ENCODE results near the gene ABL1. TPM values are rescaled to one million over a fixed set of nuclear protein-coding genes. Genes with fewer than 3 reads are reported as not detected.

Gene ABL1
- total RNA-seq, 1 experiment from 2014 or later, result 70.9 TPM

DNA sequence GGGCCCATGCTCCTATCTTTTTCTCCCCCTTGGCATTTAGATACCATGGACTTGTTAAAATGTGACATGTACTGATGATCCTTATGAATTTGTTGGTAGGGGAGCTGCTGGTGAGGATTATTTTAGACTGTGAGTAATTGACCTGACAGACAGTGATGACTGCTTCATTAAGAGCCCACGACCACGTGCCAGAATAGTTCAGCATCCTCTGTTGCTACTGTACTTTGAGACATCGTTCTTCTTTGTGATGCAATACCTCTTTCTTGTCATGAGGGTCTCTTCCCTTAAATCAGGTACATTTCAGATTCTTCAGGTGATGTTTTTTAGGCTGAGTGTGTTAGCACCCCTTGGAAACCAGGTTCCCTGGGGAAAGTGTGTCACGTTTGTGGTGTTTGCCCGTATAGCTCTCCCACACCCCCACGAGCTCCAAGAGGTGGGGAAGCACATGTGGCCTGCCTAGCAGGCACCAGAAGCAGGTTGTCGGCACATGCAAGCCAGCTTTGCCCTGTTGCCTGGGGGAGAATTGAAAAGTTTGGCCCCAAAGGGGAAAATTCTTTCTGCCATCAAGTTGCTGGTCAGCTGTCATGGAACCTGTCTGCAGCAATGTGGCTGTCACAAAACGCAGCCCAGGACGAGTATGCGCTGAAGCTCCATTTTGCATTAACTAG, 36.5 kb downstream of the ABL1 start:
- no peak for DNase-seq (ENCODE audit: low read depth)

DNA sequence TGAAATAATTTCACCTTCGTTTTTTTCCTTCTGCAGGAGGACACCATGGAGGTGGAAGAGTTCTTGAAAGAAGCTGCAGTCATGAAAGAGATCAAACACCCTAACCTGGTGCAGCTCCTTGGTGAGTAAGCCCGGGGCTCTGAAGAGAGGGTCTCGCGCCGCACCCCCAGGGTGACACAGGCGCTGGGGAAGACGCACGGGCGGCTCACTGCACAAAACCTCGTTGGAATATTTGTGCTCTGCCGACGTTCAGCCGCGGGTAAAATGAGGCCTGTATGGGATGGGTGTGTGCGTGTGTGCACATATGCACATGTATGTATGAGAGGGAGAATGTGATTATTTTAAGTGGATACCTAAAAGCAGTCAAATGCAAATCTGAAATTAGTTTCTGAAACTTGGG, 37.0 kb downstream of the ABL1 start:
- DNase-seq (ENCODE audit: low read depth), result no peak

DNA sequence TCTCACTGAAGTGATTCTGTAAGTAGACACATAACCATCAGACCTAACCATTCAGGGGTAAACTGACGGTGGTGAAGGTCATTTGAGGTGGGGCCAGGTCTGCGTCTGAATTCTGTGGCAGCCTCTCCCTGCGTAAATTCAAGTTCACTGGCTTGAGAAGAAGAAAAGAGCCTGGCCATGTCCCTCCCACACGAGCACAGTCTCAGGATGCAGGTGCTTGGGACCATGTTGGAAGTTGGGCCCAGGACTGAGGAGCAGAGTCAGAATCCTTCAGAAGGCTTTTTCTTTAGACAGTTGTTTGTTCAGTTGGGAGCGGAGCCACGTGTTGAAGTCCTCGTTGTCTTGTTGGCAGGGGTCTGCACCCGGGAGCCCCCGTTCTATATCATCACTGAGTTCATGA, 37.5 kb downstream of the ABL1 start:
- DNase-seq (ENCODE audit: low read depth), result no peak

DNA sequence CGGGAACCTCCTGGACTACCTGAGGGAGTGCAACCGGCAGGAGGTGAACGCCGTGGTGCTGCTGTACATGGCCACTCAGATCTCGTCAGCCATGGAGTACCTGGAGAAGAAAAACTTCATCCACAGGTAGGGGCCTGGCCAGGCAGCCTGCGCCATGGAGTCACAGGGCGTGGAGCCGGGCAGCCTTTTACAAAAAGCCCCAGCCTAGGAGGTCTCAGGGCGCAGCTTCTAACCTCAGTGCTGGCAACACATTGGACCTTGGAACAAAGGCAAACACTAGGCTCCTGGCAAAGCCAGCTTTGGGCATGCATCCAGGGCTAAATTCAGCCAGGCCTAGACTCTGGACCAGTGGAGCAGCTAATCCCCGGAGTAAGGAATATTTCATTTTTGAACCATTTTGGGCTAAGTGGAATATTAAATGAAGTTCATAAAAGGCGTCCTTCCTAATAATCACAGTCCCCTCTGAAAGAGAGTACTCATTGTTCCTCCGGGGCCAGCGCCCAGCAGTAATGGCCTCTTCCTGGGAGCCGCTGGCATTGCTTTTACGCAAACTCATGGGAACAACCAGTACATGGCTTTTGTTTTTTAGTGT, 38.0 kb downstream of the ABL1 start:
- DNase-seq (ENCODE audit: low read depth), result no peak

DNA sequence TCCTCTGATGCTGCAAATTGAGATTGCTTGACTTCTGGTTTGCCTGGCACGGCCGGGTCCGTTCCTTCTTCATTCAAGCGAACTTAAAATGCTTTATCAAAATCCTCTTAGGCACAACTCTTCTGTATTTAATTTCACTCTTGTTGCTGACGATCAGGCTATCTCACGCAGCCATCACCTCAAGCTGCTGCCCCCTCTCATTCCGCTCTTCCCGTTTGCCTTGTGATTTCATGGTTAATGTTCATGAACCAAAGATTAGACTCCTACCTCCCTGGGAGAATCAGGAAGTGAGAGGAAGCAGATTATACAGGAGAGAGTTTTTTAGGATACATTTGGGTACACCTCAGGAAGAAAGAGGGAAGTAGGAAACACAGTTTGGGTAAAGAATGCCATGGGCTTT, 38.9 kb downstream of the ABL1 start:
- DNase-seq (ENCODE audit: low read depth), result no peak

DNA sequence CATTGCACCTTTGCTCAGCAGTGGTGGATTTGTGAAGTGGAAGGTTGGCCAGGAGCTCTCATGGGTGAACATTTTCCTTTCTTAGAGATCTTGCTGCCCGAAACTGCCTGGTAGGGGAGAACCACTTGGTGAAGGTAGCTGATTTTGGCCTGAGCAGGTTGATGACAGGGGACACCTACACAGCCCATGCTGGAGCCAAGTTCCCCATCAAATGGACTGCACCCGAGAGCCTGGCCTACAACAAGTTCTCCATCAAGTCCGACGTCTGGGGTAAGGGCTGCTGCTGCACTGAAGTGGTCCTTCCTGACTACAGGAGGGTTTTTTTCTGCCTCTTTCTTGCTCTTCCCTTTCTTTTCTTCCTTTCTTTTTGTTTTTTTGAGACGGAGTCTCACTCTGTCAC, 39.7 kb downstream of the ABL1 start:
- no peak for DNase-seq (ENCODE audit: low read depth)

DNA sequence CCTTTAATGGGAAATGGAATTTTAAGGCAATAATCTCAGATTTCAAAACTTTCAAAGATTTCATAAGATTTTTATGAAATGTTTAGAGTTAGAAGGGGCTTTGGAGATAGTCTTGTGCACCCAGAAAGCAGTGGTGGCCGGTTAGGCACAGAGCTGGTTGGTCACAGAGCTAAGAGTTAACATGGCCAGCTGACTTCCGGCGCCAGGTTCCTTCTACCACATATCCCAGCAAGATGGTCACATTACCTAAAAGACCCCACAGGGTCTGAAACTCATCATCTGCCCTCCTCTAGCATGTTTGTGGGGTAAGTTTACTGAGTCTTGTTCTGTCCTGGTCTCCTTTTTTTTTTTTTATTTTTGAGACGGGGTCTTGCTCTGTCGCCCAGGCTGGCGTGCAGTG, 42.2 kb downstream of the ABL1 start:
- no peak for DNase-seq (ENCODE audit: low read depth)

DNA sequence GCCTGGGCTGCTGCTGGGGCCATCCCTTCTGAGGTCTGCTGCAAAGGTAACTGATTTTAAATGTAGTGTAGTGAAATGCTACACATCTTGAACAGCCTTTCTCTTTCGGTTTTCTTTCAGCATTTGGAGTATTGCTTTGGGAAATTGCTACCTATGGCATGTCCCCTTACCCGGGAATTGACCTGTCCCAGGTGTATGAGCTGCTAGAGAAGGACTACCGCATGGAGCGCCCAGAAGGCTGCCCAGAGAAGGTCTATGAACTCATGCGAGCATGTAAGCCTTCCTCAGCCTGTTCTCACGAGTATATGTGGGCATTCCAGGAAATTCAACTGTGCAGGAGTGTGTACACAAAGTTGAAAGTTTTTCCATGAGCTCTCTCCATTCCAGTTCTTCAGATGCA, 43.2 kb downstream of the ABL1 start:
- DNase-seq (ENCODE audit: low read depth), result no peak

DNA sequence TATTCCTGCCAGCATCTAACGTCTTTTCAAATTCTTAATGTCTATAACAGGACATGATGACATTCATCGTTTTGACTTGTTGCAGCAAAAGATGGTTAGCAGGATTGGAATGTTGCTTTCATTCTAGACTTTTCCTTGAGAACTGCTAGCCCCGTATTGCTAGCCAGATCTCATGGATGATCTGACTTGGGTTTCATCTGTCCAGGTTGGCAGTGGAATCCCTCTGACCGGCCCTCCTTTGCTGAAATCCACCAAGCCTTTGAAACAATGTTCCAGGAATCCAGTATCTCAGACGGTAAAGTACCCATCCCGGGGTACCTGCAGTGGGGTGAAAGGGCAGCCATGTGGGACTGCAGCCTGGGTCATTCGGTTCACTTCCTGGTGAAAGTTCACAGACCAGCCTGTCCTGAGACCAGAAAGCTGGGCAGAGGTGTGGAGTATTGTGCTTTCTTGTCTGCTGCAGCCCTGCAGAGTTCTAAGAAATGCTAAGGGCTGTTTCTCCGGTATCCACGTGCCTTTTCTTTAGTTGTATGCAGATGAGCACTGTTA, 44.9 kb downstream of the ABL1 start:
- DNase-seq (ENCODE audit: low read depth), result no peak

DNA sequence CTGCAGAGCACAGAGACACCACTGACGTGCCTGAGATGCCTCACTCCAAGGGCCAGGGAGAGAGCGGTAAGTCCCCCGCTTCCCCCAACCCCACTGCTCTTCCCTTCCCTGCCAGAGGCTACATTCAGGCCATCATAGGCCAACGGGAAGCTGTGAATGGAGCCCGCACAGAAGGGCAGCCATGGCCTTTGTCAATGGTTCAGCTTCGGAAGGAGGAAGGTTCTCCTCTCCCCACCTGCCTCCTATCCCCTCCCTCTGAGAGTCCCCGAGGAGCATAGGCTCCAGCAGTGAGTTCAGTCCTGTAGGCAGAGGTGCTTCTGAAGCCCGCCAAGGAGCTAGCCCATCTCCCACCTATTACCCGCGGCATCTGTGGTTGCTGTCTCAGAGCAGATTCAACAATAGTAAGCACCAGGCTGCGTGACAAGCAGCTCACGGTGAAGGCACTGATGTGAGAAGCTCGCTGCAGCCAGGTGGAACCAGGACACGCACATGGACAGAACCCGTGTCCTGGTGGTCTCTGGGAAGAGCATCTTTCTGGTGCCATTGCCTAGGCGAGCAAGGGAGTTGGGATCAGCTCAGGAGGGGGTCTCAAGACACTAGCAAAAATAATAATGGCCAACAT, 45.7 kb downstream of the ABL1 start:
- no peak for DNase-seq (ENCODE audit: low read depth)

DNA sequence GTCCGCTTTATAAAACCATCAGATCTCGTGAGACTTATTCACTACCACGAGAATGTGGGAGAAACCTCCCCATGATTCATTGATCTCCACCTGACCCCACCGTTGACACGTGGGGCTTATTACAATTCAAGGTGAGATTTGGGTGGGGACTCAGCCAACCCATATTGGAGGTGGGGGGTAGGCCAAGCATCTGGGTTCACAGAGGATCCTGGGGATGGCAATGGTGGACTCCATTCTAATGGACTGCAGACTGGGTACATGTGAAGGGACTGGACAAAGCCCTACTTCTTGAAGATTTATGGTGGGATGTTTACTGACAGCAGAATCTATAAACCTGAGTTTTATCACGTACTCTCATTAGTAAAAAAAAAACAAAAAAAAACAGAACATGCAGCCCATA, 46.5 kb downstream of the ABL1 start:
- DNase-seq (ENCODE audit: low read depth), result no peak

DNA sequence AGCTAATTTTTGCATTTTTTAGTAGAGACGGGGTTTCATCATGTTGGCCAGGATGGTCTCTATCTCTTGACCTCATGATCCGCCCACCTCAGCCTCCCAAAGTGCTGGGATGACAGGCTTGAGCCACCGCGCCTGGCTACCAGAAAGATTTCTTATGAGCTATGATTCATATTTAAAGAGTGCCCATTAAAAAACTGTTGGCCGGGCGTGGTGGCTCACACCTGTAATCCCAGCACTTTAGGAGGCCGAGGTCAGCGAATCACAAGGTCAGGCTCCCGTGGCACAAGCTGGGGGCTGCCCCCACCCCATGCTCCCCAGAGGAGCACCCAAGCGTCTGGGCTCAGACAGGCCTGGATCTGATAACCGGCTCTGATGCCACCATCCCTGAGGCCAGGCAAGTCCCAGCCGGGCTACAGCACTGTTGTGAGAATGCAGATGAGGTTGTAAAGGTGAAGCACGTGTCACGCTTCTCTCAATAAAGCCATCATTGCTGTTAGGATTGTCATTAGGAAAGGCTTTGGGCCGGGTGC, 47.7 kb downstream of the ABL1 start:
- DNase-seq (ENCODE audit: low read depth), result no peak

DNA sequence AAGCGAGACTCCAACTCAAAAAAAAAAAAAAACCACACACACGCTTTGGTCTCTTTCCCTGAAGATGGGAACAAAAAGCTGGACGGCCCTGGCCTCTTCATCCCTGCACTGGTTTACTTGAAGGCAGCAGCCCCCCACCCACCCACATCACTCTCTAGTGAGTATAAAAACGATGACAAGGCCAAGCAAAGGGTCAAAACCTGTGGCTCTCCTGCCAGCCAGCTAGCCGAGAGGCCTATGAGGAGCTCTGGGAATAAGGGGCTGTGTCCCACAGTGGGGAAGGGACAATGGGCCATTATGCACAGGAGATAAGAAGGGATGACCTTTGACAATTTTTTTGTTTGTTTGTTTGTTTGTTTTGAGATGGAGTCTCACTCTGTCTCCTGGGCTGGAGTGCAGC, 48.4 kb downstream of the ABL1 start:
- no peak for DNase-seq (ENCODE audit: low read depth)

DNA sequence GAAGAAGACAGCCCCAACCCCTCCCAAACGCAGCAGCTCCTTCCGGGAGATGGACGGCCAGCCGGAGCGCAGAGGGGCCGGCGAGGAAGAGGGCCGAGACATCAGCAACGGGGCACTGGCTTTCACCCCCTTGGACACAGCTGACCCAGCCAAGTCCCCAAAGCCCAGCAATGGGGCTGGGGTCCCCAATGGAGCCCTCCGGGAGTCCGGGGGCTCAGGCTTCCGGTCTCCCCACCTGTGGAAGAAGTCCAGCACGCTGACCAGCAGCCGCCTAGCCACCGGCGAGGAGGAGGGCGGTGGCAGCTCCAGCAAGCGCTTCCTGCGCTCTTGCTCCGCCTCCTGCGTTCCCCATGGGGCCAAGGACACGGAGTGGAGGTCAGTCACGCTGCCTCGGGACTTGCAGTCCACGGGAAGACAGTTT, 49.1 kb downstream of the ABL1 start:
- no peak for DNase-seq (ENCODE audit: low read depth)

DNA sequence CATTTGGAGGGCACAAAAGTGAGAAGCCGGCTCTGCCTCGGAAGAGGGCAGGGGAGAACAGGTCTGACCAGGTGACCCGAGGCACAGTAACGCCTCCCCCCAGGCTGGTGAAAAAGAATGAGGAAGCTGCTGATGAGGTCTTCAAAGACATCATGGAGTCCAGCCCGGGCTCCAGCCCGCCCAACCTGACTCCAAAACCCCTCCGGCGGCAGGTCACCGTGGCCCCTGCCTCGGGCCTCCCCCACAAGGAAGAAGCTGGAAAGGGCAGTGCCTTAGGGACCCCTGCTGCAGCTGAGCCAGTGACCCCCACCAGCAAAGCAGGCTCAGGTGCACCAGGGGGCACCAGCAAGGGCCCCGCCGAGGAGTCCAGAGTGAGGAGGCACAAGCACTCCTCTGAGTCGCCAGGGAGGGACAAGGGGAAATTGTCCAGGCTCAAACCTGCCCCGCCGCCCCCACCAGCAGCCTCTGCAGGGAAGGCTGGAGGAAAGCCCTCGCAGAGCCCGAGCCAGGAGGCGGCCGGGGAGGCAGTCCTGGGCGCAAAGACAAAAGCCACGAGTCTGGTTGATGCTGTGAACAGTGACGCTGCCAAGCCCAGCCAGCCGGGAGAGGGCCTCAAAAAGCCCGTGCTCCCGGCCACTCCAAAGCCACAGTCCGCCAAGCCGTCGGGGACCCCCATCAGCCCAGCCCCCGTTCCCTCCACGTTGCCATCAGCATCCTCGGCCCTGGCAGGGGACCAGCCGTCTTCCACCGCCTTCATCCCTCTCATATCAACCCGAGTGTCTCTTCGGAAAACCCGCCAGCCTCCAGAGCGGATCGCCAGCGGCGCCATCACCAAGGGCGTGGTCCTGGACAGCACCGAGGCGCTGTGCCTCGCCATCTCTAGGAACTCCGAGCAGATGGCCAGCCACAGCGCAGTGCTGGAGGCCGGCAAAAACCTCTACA, 49.8 kb downstream of the ABL1 start:
- no peak for DNase-seq (ENCODE audit: low read depth)

DNA sequence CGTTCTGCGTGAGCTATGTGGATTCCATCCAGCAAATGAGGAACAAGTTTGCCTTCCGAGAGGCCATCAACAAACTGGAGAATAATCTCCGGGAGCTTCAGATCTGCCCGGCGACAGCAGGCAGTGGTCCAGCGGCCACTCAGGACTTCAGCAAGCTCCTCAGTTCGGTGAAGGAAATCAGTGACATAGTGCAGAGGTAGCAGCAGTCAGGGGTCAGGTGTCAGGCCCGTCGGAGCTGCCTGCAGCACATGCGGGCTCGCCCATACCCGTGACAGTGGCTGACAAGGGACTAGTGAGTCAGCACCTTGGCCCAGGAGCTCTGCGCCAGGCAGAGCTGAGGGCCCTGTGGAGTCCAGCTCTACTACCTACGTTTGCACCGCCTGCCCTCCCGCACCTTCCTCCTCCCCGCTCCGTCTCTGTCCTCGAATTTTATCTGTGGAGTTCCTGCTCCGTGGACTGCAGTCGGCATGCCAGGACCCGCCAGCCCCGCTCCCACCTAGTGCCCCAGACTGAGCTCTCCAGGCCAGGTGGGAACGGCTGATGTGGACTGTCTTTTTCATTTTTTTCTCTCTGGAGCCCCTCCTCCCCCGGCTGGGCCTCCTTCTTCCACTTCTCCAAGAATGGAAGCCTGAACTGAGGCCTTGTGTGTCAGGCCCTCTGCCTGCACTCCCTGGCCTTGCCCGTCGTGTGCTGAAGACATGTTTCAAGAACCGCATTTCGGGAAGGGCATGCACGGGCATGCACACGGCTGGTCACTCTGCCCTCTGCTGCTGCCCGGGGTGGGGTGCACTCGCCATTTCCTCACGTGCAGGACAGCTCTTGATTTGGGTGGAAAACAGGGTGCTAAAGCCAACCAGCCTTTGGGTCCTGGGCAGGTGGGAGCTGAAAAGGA, 50.7 kb downstream of the ABL1 start:
- DNase-seq (ENCODE audit: low read depth), result no peak

DNA sequence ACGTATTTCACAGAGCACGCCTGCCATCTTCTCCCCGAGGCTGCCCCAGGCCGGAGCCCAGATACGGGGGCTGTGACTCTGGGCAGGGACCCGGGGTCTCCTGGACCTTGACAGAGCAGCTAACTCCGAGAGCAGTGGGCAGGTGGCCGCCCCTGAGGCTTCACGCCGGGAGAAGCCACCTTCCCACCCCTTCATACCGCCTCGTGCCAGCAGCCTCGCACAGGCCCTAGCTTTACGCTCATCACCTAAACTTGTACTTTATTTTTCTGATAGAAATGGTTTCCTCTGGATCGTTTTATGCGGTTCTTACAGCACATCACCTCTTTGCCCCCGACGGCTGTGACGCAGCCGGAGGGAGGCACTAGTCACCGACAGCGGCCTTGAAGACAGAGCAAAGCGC, 51.9 kb downstream of the ABL1 start:
- no peak for DNase-seq (ENCODE audit: low read depth)

DNA sequence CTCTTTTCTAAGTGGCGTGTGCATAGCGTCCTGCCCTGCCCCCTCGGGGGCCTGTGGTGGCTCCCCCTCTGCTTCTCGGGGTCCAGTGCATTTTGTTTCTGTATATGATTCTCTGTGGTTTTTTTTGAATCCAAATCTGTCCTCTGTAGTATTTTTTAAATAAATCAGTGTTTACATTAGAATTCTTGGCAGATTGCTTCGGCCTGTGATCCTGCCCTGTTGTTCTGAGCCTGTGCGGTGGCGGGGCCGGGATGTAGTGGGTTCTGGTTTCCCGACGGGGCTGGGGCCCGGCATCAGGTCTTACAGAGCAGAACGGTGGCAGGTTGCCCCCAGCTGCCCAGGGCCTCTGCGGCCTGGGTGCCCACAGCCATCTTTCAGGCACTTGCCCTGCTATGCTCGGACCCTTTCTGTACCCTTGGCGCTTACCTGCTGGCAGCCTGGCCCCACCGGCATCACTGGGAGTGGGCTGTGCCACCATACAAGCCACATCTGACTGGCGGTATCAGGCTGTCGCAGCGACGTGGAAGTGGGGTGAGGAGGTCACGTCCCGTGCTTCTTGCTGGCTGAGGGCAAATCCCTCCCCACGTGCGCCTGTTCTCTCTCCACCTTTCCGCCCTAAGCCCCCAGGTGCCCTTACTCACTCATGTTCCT, 52.6 kb downstream of the ABL1 start:
- no peak for DNase-seq (ENCODE audit: low read depth)

DNA sequence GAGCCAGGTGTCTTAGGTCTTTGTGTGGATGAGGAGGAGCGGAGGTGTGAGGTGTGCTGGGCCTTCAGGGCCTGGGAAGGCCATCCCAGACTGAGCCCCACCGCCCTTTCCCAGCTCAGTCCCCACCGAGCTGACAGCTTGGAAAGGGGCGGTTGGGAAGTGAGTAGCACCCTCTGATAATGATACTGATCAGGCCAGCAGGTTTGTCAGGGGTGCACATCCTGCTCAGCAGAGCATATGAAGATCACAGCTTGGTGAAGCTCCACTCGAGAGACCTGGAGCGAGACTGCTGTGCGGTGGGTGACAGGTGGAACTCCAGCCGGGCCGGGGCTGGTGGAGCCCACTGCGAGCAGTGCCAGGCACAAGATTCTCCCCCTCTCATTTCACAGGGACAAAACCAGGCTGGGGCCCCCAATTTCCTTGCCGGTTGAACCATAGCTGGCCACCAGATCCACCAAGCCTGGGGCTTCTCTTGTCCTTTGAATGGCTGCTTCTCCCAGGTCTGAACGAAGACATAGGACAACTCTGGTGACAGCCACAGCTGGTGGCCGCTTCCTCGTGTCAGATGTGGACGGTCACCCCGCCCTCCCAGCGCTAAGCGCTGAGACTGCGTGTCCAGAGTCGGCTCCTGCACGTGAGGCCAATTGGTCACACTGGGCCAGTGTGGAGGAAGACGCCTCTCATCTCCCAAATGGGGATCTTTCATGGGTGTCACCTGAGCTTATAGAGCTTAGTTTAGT, 53.3 kb downstream of the ABL1 start:
- DNase-seq (ENCODE audit: low read depth), result no peak
